Neuronal stem cell (in vitro differentiated cells): Measurements from ENCODE around the gene TPT1.
"Not testable (repeated sequence)": the region's sequence is repeated elsewhere in the genome, so short reads cannot be mapped to it uniquely, and the experiment has no call there.

Experiments
- DNase-seq: peaks from one replicate; pipeline ENCODE4 v3.0.0-alpha.2; 2013; ENCODE audit warnings: low spot score
- H2AFZ ChIP-seq: one replicate; pipeline ENCODE4 v1.6.1; 2013; ENCODE audit warnings: mild to moderate bottlenecking, low read length, inconsistent platforms
- H2AK5ac ChIP-seq: 2 replicates; pipeline ENCODE4 v1.6.1; 2013; ENCODE audit warnings: low read depth, mild to moderate bottlenecking, inconsistent platforms, low read length, moderate library complexity, mixed read lengths
- H2BK120ac ChIP-seq: 2 replicates; pipeline ENCODE4 v1.6.1; 2013; ENCODE audit warnings: low read depth, mild to moderate bottlenecking, inconsistent platforms, low read length, moderate library complexity, mixed read lengths
- H2BK12ac ChIP-seq: one replicate; pipeline ENCODE4 v1.6.1; 2013; ENCODE audit warnings: low read length, inconsistent platforms
- H2BK15ac ChIP-seq: 2 replicates; pipeline ENCODE4 v1.6.1; 2013; ENCODE audit warnings: mild to moderate bottlenecking, low read length, inconsistent platforms, mixed read lengths
- H2BK5ac ChIP-seq: one replicate; pipeline ENCODE4 v1.6.1; 2013; ENCODE audit warnings: inconsistent platforms, mild to moderate bottlenecking, low read length, moderate library complexity
- H3K14ac ChIP-seq: one replicate; pipeline ENCODE4 v1.6.1; 2013; ENCODE audit warnings: low read length, inconsistent platforms
- H3K18ac ChIP-seq: 2 replicates; pipeline ENCODE4 v1.6.1; 2013; ENCODE audit warnings: low read length, inconsistent platforms
- H3K23ac ChIP-seq: 2 replicates; pipeline ENCODE4 v1.6.1; 2013; ENCODE audit warnings: low read depth, mild to moderate bottlenecking, mixed read lengths, low read length, inconsistent platforms; ENCODE audit not compliant: poor library complexity
- H3K27ac ChIP-seq: replicated peaks from 3 replicates; pipeline ENCODE4 v1.5.1; 2013; ENCODE audit warnings: low read length, inconsistent platforms
- H3K27me3 ChIP-seq, 3 experiments: 2 replicates each; pipeline ENCODE4 v1.6.1; 2013; ENCODE audit warnings: low read length in 3 of 3, mild to moderate bottlenecking in 2 of 3, inconsistent platforms in 1 of 3, low read depth in 1 of 3, mixed read lengths in 1 of 3, moderate library complexity in 1 of 3; ENCODE audit not compliant: control insufficient read depth in 3 of 3, insufficient read depth in 3 of 3
- H3K36me3 ChIP-seq, 2 donors: replicated peaks in 1 of 2; 2 replicates each; pipeline ENCODE4 v1.6.1; 2013; ENCODE audit warnings: low read length in 2 of 2; ENCODE audit not compliant: control insufficient read depth in 2 of 2, insufficient read depth in 2 of 2
- H3K4ac ChIP-seq: 2 replicates; pipeline ENCODE4 v1.6.1; 2013; ENCODE audit warnings: inconsistent platforms, mild to moderate bottlenecking, low read length, moderate library complexity
- H3K4me1 ChIP-seq, 2 donors: 1 replicate in 1 of 2; 2 replicates in 1 of 2; pipeline ENCODE4 v1.6.1; 2013; ENCODE audit warnings: low read length in 2 of 2, low read depth in 1 of 2; ENCODE audit not compliant: control insufficient read depth in 2 of 2, insufficient read depth in 1 of 2
- H3K4me2 ChIP-seq: one replicate; pipeline ENCODE4 v1.6.1; 2013; ENCODE audit warnings: mild to moderate bottlenecking, low read length, inconsistent platforms; ENCODE audit not compliant: insufficient read depth, poor library complexity, severe bottlenecking
- H3K4me3 ChIP-seq, 2 donors: 2 replicates each; pipeline ENCODE4 v1.5.1; 2013; ENCODE audit warnings: low read length in 2 of 2, mild to moderate bottlenecking in 2 of 2, inconsistent platforms in 1 of 2, moderate library complexity in 1 of 2
- H3K79me1 ChIP-seq: one replicate; pipeline ENCODE4 v1.6.1; 2013; ENCODE audit warnings: low read depth, mild to moderate bottlenecking, inconsistent platforms, low read length, moderate library complexity
- H3K9ac ChIP-seq: one replicate; pipeline ENCODE4 v1.6.1; 2013; ENCODE audit warnings: mild to moderate bottlenecking, low read depth, low read length, inconsistent platforms; ENCODE audit not compliant: poor library complexity
- H3K9me3 ChIP-seq, 2 donors: replicated peaks in 1 of 2; 2 replicates each; pipeline versions ENCODE3 to v1.6.1; 2013; ENCODE audit warnings: low read length in 2 of 2, mild to moderate bottlenecking in 2 of 2, inconsistent platforms in 1 of 2, low read depth in 1 of 2, mixed read lengths in 1 of 2, moderate library complexity in 1 of 2; ENCODE audit not compliant: control insufficient read depth in 2 of 2, insufficient read depth in 1 of 2
- H4K8ac ChIP-seq: one replicate; pipeline ENCODE4 v1.6.1; 2013; ENCODE audit warnings: low read depth, mild to moderate bottlenecking, inconsistent platforms, low read length, moderate library complexity
- H4K91ac ChIP-seq: one replicate; pipeline ENCODE4 v1.6.1; 2013; ENCODE audit warnings: low read length, low read depth, mild to moderate bottlenecking, inconsistent platforms; ENCODE audit not compliant: poor library complexity
- WGBS, 2 donors: extraction: QIAGEN DNeasy Blood & Tissue Kit; methylation state at CpG; one replicate each; pipeline ENCODE4 v1.1.7; 2013; ENCODE audit warnings: missing lambda C conversion rate in 2 of 2, mixed read lengths in 1 of 2; ENCODE audit not compliant: insufficient read length in 2 of 2, insufficient replicate concordance in 1 of 2; ENCODE audit errors: extremely low coverage in 2 of 2; 5-methylcytosine and 5-hydroxymethylcytosine counted together

TPT1 gene

DNA sequence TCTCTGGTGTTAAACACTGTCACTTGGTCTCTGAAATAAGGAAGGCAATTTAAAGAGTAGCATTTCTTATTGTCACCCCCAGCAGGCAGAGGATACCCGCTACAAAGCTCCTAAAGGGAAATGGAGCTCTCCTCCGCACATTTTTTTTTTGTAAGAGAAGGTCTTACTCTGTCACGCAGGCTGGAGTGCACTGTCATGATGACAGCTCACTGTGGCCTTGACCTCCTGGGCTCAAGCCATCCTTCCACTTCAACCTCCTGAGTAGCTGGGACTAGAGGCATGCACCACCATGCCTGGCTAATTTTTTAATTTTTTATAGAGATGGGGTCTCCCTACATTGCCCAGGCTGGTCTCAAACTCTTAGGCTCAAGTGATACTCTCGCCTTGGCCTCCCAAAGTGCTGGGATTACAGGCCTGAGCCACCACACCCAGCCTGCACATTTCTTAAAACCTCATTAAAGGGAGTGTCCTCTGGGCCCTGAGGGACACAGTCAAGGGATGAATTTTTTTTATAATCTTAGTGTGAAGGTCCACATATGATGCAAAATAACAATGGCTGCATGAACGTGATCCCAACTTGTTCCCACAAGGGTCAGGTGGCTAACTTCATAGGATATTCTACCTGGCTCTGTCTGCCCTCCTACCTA lies 45.0 kb upstream of the TPT1 start:
- H3K4me1 ChIP-seq = no peaks in the 10 kb centered on the region
- no peak for DNase-seq
- no peak overlapping the region for H2BK15ac ChIP-seq
- no peaks in the 10 kb centered on the region for H3K79me1 ChIP-seq
- no peak overlapping the region for H3K9ac ChIP-seq
- no peak overlapping the region for H3K4ac ChIP-seq
- no peak overlapping the region for H2BK5ac ChIP-seq
- H3K27me3 ChIP-seq = no peaks in the 10 kb centered on the region
- H3K18ac ChIP-seq = no peak overlapping the region
- H3K9me3 ChIP-seq = no peaks in the 10 kb centered on the region
- no peak overlapping the region for H3K4me3 ChIP-seq
- H2AFZ ChIP-seq = no peak overlapping the region
- H3K27ac ChIP-seq = no peak overlapping the region
- H3K4me2 ChIP-seq = no peak overlapping the region
- H3K23ac ChIP-seq = no peak overlapping the region
- no peak overlapping the region for H4K8ac ChIP-seq
- no peak overlapping the region for H4K91ac ChIP-seq
- no peak overlapping the region for H2BK12ac ChIP-seq
- no peak overlapping the region for H3K14ac ChIP-seq
- H2AK5ac ChIP-seq = no peak overlapping the region
- WGBS, 2 donors = no CpG with 5 or more reads among the region's 5 CpGs
- peaks cover 13 to 40% of the 10 kb centered on the region in 2 donors for H3K36me3 ChIP-seq
- no peak overlapping the region for H2BK120ac ChIP-seq

DNA sequence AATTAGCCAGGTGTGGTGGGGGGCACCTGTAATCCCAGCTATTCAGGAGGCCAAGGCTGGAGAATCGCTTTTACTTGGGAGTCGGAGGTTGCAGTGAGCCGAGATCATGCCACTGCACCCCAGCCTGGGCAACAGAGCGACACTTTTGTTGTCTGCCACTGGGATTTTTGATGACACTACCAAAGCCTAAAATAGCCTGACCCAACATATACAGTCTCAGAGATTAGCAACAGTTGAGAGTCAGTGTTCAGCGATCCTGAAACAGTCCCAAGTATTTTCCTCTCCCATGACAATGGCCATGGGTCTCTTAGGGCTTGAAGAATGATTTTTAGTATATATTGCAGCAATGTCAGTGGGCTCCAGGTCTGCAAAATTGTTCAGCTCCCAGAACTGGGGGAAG lies 44.3 kb upstream of the TPT1 start:
- no peak overlapping the region for H3K4me2 ChIP-seq
- H2AK5ac ChIP-seq = no peak overlapping the region
- H2BK5ac ChIP-seq = no peak overlapping the region
- H3K18ac ChIP-seq = no peak overlapping the region
- H3K23ac ChIP-seq = no peak overlapping the region
- H4K8ac ChIP-seq = no peak overlapping the region
- H3K27me3 ChIP-seq = no peaks in the 10 kb centered on the region
- peaks cover 13 to 36% of the 10 kb centered on the region in 2 donors for H3K36me3 ChIP-seq
- no peak overlapping the region for H2BK12ac ChIP-seq
- H3K9me3 ChIP-seq = no peaks in the 10 kb centered on the region
- no peaks in the 10 kb centered on the region for H3K79me1 ChIP-seq
- H2BK15ac ChIP-seq = no peak overlapping the region
- H3K4me1 ChIP-seq = no peaks in the 10 kb centered on the region
- no peak overlapping the region for H2AFZ ChIP-seq
- no CpG with 5 or more reads among the region's 5 CpGs for WGBS, 2 donors
- DNase-seq = no peak
- no peak overlapping the region for H2BK120ac ChIP-seq
- no peak overlapping the region for H4K91ac ChIP-seq
- H3K27ac ChIP-seq = no peak overlapping the region
- no peak overlapping the region for H3K4me3 ChIP-seq
- H3K9ac ChIP-seq = no peak overlapping the region
- H3K4ac ChIP-seq = no peak overlapping the region
- H3K14ac ChIP-seq = no peak overlapping the region

DNA sequence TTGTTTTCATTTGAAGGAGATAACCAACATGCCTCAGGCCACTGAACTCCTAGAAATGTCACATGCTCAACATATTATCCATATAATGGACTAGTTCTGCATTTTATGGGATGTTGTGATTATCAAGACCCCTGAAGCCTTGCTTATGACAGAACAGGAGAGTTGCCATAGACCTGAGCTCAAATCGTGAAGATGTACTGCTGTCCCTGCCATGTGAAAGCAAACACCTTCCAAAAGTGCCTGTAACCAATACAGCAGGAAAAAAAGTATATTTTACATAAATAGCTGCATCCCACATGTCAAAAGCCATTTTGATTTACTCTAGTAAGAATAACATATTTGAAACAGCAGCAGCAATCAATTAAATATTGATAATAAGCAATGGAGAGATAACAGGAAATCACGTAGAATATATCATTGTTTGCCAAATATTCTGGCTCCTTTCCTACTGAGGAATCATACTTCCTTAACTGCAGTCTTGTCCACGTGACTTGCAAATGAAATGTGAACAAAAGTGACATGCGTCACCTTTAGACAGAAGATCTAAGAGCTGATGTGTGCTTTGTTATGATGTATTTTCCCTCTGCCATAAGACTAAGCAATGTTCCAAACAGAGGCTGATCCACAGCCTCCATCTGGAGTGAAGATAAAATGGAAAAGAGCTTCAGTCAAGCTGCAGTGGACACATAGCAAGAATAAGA lies 43.6 kb upstream of the TPT1 start:
- H3K4ac ChIP-seq = no peak overlapping the region
- H2BK5ac ChIP-seq = no peak overlapping the region
- no peaks in the 10 kb centered on the region for H3K9me3 ChIP-seq
- no peak overlapping the region for H4K8ac ChIP-seq
- no peak overlapping the region for H3K27ac ChIP-seq
- H3K27me3 ChIP-seq = no peaks in the 10 kb centered on the region
- no peak overlapping the region for H4K91ac ChIP-seq
- no peak for DNase-seq
- no peak overlapping the region for H2BK15ac ChIP-seq
- H3K9ac ChIP-seq = no peak overlapping the region
- H2BK120ac ChIP-seq = no peak overlapping the region
- H2BK12ac ChIP-seq = no peak overlapping the region
- H3K4me2 ChIP-seq = no peak overlapping the region
- H3K23ac ChIP-seq = no peak overlapping the region
- H3K18ac ChIP-seq = no peak overlapping the region
- H2AK5ac ChIP-seq = no peak overlapping the region
- WGBS, 2 donors = no CpG with 5 or more reads among the region's 4 CpGs
- no peak overlapping the region for H2AFZ ChIP-seq
- H3K36me3 ChIP-seq = peaks cover 13 to 36% of the 10 kb centered on the region in 2 donors
- no peak overlapping the region for H3K4me3 ChIP-seq
- H3K14ac ChIP-seq = no peak overlapping the region
- H3K4me1 ChIP-seq = peaks cover 0 to 2% of the 10 kb centered on the region in 2 donors
- no peaks in the 10 kb centered on the region for H3K79me1 ChIP-seq

DNA sequence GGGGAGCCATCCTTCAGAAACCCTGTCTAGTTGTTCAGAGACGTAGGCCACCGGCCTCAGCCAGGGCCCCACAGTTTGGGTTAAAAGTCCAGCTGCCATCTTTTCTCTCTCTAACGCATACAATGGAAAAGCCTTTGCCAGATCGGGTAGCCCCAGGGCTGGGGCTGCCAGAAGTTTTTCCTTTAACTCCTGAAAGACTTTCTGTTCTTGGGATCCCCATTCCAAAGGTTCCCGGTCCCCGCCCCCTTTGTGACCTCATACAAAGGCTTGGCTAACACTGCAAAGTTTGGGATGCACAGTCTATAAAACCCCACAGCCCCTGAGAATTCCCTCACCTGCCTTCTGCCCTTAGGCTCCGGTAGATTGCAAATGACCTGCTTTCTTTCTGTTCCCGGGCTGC lies 41.8 kb upstream of the TPT1 start:
- peak overlapping the region; percentile 28 for H3K27ac ChIP-seq
- H3K36me3 ChIP-seq = peaks cover 11 to 28% of the 10 kb centered on the region in 2 donors
- not testable (repeated sequence) for H4K91ac ChIP-seq, H3K18ac ChIP-seq, H3K23ac ChIP-seq, H3K4me3 ChIP-seq, H3K14ac ChIP-seq, H3K4me2 ChIP-seq, H3K9me3 ChIP-seq, H3K9ac ChIP-seq, H3K27me3 ChIP-seq, DNase-seq, H2BK15ac ChIP-seq, H2BK5ac ChIP-seq, H4K8ac ChIP-seq, H3K4ac ChIP-seq, H3K79me1 ChIP-seq, H2BK120ac ChIP-seq, H3K4me1 ChIP-seq, H2AK5ac ChIP-seq, H2BK12ac ChIP-seq, H2AFZ ChIP-seq
- no CpG with 5 or more reads among the region's 8 CpGs for WGBS, 2 donors
